ENCODE data around the gene CHD9.
"Not testable (repeated sequence)": the region's sequence is repeated elsewhere in the genome, so short reads cannot be mapped to it uniquely, and the experiment has no call there.

CHD9 gene

DNA sequence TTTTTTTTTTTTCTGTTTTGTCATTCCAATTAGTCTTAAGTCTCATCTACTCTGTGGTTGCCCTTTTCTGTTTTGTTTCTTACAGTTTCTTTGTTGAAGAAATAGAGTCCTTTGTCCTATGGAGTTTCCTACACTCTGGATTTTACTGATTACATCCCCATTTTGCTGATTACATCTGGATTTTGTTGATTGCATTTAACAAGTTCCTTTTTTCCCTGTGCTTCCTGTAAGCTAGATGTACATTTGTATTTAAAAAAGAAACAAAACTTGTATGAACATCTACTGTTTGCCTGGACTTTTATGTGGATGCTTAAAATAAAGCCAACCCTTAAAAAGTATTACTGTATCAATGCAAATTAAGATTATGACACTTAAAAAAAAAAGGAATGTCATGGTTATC is 147.6 kb downstream of the CHD9 start:
- DNase-seq (ENCODE audit: low spot score), result no peak

DNA sequence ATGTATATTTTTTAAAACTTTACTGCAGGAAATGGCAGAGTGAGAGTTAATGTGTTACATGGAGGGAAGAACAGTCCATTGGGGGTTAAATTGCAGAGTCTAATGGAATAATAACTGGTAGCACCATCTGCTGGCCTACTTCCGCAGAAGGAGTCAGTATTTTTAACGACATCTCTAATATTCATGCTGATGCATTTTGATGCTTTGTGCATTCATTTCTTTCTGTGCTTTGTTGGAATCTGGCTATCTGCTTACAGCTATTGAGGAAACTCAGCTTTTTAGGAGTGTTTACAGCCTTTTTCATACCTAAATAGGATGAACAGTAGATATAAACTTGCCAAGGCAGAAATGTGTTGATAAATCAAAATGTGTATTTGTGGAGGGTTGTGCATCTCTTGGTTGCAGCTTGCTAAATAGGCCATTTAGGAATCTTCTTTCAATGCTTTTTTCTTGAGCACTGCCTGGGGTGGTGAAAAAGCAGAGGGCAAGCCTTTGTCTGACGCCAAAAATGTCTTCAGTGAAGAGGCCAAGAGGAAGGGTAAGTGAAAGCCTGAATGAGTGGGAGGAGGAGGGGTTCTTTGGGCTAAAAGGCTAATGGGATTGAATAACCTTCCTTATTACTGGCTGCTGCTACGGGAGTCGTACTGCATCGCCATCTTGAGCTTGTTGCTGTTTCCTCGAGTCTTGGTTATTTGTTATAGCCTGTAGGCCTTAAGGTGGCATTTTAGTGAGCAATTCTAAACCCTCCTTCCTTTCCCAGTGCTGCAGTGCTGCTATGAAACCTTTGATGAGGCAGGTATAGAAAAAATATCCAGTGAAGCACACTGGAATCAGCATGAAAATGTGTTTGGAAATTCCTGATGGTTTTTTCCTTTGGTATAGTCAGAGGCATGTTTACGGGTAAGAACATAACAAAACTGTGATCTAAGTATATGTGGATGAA is 153.3 kb downstream of the CHD9 start:
- peak; percentile 74 for DNase-seq (ENCODE audit: low spot score)

DNA sequence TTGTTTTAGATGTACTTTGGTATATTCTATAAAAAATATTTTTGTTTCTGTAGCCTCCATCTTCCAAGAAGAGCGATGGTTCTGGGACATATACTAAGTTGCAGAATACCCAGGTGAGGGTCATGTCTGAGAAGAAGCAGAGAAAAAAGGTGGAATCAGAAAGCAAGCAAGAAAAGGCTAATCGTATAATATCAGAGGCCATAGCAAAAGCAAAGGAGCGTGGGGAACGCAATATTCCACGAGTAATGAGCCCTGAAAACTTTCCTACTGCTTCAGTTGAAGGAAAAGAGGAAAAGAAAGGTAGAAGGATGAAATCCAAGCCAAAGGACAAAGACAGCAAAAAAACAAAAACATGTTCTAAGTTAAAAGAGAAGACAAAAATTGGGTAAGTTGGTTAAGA is 154.6 kb downstream of the CHD9 start:
- no peak for DNase-seq (ENCODE audit: low spot score)

DNA sequence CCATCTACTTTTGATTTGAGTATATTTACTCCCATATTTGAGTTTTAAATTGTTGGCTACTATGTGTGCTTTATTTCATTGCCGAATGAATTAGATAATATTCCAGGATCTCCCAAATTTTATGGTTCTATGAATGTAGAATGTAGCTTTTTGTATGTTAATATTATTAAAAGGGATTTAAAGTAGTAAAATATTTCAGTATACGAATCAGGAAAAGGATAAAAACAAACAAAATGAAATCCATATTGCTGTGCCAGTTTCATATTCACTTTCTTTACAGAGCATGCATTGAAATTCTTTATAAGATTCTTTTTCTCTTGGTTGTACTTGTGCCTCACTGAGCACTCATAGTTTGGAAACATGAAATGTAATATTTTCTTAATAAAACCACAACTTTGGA is 155.1 kb downstream of the CHD9 start:
- DNase-seq (ENCODE audit: low spot score), result no peak

DNA sequence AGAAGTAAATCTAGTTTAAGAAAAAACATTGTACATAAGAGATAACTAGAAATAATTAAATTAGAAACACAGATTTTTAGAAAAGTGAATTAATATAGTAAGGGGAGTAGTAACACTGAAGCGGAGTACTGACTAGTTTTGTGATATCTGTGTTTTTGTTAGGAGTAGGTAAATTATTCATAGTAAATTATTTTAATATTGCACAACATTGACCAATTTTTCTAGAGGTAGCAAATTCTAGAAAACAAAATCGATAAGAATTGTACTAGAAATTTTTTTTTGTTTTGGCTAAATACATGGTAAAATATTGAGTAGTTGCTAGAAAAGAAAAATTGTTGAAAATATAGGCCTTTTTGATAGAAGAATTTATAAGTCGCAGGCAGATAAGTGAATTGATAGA is 156.5 kb downstream of the CHD9 start:
- no peak for DNase-seq (ENCODE audit: low spot score)

DNA sequence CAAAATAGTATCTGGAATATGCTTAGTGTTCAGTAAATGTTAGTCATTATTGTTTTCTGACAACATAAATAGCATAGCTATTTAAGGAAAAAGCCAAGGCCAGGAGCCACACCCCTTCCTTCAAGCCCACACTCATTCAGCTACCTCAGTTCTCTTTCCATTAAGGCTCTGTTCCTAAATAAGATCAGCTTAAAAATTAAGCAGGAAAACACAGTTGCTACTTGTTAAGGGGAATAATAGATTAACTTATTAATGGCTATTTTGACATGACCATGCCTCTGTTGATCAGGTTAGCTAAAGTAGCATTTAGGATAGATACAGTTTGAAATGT is 158.1 kb downstream of the CHD9 start:
- peak; percentile 16 for DNase-seq (ENCODE audit: low spot score)

DNA sequence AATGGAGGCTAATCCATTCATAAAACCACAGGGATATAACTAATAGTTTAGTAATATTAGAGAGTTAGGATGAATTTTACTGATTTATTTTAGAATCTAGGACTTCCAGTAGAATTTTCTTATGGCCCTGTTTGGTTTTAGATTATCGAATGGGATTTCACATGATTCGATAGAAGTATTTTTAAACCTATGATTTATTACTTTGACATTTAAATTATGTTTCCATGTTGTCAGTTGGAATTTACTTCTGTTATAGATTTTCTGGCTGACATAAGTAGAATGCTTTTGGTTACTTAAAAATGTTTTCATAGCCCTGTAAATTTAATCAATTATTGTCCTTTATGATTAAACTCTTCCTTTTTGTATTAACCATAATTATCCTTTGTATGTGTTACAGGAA is 158.8 kb downstream of the CHD9 start:
- DNase-seq (ENCODE audit: low spot score), result no peak

DNA sequence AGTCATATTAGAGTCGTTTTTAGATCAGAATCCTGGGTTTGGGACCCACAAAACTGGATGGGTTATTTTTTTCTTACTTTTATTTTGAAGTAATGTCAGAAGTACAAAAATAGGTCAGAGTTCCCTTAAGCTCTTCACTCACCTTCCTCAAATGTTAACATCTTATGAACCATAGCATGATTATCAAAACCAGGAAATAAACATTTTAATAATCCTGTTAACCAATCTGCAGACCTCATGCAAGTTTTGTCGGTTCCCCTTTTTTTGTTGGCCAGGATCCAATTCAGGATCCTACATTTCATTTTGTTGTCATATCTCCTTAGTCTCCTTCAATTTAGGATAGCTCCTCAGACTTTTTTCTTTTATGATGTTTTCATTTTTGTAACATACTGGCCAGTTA is 162.0 kb downstream of the CHD9 start:
- no peak for DNase-seq (ENCODE audit: low spot score)

DNA sequence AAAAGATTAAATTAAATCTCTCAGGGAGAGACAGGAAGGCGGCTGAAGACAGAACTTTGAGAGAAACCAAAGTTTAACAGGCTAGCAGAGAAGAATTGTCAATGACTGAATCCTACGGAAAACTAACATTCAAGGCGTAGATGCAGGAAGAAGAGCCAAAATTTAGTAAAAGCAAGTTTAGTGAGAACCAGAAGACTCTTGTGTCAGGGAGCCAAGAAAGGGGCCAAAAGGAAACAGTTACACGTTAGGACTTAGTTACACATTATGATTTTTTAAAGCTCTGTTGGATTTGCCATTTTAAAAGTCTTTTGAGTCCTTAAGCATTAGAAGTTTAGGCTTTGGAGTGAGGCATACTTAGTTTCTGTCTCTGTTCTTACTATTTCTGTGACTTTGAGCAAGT is 164.6 kb downstream of the CHD9 start:
- no peak for DNase-seq (ENCODE audit: low spot score)

DNA sequence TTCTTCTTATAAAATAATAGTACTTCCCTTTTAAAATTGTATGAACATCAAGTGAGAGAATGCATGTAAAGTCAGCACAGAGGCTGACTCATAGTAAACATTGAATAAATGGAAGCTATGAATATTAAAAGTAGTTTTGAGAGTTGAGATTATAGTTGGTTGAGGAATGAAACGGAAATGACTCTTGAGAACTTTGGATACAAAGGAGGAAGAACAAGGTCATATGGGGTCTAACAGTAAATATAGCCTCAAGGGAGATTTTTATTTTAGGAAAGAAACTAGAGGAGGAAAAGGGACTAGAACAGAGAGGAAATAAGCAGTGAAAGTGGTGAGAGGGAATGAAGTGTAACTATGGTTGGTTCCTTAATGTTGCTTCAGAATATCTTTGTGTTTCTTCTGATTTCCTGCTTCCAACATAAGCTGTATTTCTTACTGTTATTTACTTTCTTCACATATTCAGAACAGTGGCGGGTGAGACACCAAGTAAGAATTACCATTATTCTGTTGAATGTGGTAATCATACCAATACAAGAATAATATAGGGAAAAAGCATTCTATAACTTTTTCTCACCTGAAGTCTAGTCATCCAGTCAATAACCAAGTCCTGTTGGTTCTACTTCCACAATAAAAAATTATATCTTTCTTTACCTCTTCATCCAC is 165.1 kb downstream of the CHD9 start:
- DNase-seq (ENCODE audit: low spot score), result peak; percentile 33

DNA sequence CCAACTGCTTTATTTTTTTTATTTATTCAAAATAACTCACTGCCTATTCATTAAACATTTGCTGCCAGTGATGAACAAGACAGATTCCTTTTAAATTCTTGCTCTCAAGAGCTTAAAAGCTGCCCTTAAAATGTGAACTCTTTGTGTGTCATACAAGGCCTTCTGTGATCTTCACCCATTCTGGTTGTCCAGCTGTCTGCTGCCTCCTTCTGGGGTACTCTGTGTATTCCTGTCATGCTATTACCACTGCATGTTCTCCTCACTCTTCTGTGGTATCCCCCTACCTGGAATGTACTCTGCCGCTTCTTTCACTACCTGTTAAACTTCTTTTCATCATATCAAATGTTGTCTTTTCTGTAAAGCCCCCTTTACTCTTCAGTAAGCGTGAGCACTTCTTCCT is 165.8 kb downstream of the CHD9 start:
- DNase-seq (ENCODE audit: low spot score), result peak; percentile 24

DNA sequence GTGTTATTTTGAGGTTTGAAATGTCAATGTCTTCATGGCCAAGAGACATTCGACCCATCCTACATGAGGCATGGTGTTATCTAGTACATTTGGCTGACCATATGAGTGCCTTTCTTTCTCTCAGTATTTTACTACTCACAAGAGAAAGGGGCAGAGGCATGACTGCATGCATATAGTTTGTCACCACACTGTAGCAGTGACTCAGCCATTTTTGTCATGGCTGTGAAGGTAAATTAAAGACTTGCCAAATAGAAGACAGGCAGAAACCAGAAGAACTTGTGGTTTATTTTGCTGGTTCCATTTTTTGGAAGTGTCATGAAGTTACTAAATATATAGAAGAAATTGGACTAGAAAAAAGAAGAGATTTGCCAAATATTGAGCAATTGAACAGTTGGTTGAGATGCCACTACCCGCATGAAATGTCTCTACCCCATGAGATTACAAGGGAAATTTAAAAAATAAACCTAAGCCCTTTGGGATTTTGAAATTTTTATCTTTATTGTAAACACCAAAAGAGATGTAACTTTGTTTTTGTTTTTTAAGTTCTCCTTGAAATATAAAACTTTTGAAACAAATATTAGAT is 170.3 kb downstream of the CHD9 start:
- DNase-seq (ENCODE audit: low spot score), result no peak

DNA sequence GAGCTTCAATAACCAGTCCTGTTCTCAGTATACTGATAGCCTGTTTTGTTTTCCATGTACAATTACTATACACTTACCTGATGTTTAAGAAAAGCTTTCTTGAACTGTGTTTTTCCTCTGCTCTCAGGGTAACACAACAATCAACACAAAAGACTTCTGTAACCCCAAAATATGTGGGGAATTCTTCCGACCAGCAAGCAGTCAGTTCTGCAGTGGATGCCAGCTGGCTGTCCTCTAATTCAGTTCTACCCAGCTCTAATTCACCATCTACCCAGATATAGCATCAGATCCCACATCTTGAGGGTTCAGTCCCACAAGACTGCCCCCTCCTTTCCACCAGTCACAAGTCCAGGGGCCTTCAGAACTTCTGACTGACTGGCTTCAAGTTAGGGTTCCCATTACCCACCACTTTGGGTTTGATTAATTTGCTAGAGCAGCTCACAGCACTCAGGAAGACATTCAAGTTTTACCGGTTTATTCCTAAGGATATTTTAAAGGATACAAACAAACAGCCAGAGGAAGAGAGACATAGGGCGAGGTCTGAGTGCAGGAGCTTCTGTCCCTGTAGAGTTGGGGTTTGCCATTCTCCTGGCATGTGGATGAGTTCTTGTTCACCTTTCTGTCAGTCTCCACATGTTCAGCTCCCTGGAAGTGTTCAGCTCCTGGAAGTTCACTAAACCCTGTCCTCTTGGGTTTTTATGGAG is 178.2 kb downstream of the CHD9 start:
- DNase-seq (ENCODE audit: low spot score), result no peak

DNA sequence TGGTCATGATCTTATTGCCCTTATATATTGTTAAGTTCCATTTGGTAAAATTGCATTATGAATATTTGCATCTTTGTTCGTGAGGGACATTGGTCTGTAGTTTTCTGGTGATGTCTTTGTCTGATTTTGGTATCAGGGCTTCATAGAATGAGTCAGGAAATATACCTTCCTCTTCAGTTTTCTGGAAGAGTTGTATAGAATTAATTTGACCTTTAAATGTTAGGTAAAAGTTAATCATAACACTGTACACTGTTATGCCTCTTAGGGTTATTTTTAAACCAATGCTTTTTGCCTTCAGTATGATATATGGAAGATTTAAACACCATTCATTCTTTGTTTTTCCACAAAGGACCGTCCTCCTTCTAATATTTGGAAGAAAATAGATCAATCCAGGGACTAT is 180.0 kb downstream of the CHD9 start:
- DNase-seq (ENCODE audit: low spot score), result no peak

DNA sequence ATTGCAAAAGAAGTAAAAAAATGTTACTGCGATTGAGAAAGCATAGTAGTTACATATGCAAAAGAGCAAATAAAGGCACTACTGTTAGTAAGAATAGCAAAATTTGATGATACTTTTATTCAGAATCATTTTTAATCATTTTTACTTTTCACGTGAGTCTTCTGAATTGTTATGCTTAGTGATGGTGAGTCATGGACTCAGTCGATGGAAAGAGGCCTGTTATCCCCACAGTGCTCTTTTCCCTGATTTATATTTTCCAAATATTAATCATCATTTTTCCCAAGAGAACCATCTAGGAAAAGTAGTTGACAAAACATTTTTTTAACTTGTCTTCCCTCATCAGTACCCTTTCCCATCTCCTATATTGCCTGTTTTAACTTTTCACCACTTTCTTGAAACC is 181.1 kb downstream of the CHD9 start:
- no peak for DNase-seq (ENCODE audit: low spot score)

DNA sequence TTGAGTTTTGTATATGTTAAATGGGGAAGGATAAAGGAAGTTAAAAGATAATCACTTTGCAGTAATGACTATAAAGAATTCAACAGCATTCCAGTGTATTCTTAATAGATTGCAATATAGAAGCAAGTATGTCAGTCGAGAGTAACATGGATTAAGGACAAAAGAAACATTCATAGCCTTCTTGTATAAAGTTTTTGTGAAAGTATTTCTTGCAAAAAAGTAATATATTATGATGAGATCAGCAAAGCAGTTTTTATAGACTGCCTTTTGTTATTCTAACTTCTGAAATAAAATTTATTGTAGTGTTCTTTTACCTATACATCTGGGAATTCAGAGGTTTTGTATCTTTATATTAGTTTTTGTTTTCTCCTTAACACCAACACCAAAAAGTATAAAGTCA is 194.5 kb downstream of the CHD9 start:
- DNase-seq (ENCODE audit: low spot score), result no peak

DNA sequence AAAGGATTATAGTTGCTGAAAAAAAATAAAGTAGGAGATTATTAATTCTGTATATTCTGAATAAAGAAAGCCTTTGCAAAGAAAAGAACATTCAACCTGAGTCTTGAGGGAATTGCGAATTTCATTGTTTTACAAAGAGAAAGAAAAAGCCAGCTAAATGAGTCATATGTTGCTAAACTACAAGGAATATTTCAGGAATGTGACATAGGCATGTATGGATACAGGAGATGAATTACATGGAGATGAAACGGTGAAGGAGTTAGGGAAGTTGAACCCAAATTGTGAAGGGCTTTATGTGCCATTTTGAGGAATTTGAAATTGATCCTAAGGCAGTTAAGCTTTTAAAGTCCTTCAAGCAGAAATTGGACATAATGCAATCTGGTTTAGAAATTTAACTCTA is 202.2 kb downstream of the CHD9 start:
- DNase-seq (ENCODE audit: low spot score), result peak; percentile 67

DNA sequence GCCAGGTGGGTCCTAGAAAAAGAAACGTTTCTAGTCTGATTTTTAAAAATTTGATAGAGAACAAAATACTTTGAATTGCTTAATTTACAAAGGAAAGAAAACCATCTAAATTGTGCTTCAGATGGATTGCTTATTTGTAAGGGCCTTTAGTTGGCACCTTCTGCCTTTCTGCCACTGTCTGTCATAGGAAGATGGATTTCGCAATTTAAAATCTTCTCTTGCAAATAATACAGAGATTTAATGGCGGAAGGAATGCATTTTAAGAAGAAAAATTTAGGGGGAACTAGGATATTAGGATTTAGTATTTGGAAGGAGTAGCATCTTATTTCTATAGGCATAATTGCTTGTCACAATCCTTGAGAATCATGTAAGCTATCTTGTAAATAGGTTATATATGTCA is 204.0 kb downstream of the CHD9 start:
- DNase-seq (ENCODE audit: low spot score), result no peak

DNA sequence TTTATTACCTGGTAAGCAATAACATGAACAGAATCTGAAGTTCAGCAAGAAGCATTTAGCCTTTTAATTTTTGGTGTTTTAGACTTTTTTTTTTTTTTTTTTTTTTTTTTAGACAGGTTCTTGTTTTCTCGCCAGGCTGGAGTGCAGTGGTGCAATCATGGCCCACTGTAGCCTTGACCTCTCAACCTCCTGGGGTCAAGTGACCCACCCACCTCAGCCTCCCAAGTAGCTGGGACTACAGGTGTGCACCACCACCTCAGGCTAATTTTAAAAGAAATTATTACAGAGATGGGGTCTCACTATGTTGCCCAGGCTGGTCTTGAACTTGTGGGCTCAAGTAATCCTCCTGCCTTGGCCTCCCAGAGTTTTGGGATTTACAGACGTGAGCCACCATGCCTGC is 206.5 kb downstream of the CHD9 start:
- DNase-seq (ENCODE audit: low spot score), result no peak

DNA sequence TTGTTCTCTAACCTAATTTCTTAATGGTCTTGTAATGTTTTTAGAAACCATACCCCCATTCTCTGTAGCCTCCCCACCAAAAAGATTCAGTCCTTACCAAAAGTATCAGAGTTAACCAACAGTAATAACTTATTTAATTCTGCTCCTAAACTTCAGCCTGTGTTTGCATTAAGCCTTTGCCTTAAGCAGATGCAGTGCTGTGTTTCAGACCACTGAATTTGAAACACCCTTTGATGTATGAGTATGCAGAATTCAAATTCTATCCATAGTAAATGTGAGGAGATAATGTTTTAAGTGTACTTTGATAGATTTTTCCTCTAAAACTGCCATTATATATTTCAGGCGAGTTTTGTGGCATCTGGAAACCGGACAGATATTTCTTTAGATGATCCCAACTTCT is 207.9 kb downstream of the CHD9 start:
- DNase-seq (ENCODE audit: low spot score), result no peak

DNA sequence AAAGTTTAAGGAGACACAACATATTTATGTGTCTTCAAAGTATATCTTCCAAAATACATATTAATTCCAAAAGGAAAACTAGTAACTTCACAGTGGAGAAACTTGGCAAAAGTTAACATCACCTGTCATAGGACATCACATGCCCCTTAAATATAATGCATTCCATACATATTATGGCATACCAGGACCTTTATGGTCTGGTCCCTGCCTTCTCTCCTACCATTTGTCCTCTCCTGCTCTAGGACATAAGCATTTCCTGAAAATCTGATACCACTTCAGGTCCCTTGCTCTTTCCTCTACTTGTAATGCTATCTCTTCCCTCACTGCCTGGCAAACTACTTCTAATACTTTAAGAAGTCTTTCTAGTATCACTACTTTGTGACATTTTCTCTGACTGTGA is 211.4 kb downstream of the CHD9 start:
- DNase-seq (ENCODE audit: low spot score), result no peak

DNA sequence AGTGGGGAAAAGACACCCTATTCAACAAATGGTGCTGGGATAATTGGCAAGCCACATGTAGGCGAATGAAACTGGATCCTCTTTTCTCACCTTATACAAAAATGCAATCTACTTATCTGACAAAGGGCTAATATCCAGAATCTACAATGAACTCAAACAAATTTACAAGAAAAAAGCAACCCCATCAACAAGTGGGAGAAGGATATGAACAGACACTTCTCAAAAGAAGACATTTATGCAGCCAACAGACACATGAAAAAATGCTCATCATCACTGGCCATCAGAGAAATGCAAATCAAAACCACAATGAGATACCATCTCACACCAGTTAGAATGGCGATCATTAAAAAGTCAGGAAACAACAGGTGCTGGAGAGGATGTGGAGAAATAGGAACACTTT is 223.7 kb downstream of the CHD9 start:
- DNase-seq (ENCODE audit: low spot score), result not testable (repeated sequence)

DNA sequence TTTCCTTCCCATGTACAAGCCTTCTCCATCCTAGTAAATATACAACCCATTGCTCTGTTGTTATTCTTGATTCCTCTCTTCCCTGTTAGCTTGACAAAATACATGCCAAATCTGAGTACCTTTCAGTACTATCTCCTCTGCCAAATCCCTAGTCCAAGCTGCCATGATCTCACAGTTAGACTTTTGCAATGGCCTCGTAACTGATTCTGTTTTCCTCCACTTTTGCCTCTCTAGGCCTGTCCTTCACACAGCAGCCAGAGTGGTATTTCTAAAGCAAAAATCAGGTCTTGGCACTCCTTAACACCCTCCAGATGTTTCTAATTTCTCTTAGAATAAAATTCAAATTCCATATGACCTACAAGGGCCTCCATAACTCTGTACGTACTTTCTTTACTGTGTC is 226.5 kb downstream of the CHD9 start:
- DNase-seq (ENCODE audit: low spot score), result no peak
